Breast epithelium (tissue), 3 donors: Measurements from ENCODE around the gene ADCY7.

ENCODE experiments used
- POLR2A ChIP-seq: fragments of 450-650 bp; IDR thresholded peaks from one replicate; pipeline ENCODE4 v1.6.1; 2016; ENCODE audit warnings: antibody characterized with exemption, mild to moderate bottlenecking, moderate library complexity
- POLR2AphosphoS5 ChIP-seq, 3 donors: sonication (generic); formaldehyde crosslinking; IDR thresholded peaks; one replicate each; pipeline ENCODE4 v1.6.1; 2017; ENCODE audit warnings: antibody characterized with exemption in 3 of 3
- TF ChIP-seq, protein P1 (sequence below), 3 donors: fragments of 450-650 bp; IDR thresholded peaks; one replicate each; pipeline ENCODE4 v1.5.1; 2016 to 2017; ENCODE audit warnings: antibody characterized with exemption in 3 of 3, mild to moderate bottlenecking in 3 of 3, moderate library complexity in 3 of 3

DNA sequence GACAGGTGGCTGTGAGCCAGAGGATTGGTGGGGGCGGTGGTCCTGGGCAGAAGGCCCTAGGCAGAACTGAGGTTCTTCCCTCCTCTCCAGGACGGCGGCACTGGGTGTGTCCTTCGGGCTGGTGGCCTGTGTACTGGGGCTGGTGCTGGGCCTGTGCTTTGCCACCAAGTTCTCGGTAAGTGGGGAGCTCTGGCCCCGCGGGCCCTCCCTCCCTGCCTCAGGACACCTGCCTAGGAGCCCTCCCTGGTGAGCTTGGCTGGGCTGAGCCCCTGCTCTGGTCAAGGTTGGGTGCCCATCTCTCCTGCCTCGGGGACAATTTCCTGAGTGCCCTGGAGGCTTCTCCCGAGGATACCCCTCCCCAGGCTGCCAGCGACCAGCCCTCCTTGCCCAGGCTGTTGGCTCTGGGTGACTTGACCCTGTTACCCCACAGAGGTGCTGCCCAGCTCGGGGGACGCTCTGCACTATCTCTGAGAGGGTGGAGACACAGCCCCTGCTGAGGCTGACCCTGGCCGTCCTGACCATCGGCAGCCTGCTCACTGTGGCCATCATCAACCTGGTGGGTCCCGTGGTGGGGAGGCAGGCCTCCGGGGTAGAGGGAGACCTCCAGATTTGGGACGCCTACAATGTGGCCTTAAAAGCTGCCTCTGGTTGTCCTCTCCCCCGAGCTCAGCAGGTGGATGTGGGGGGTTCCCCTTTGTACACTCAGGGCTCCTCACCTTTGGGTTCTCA is 42.0 kb downstream of the ADCY7 start:
- TF ChIP-seq, protein P1, sequence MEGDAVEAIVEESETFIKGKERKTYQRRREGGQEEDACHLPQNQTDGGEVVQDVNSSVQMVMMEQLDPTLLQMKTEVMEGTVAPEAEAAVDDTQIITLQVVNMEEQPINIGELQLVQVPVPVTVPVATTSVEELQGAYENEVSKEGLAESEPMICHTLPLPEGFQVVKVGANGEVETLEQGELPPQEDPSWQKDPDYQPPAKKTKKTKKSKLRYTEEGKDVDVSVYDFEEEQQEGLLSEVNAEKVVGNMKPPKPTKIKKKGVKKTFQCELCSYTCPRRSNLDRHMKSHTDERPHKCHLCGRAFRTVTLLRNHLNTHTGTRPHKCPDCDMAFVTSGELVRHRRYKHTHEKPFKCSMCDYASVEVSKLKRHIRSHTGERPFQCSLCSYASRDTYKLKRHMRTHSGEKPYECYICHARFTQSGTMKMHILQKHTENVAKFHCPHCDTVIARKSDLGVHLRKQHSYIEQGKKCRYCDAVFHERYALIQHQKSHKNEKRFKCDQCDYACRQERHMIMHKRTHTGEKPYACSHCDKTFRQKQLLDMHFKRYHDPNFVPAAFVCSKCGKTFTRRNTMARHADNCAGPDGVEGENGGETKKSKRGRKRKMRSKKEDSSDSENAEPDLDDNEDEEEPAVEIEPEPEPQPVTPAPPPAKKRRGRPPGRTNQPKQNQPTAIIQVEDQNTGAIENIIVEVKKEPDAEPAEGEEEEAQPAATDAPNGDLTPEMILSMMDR (IDR thresholded peaks at IDR 0.05), result no peak
- TF ChIP-seq POLR2AphosphoS5 (IDR thresholded peaks at IDR 0.05) (no peak), POLR2A (no peak)
